Activated CD4-positive, CD25-positive, alpha-beta regulatory T cell treated with anti-CD3 and anti-CD28 coated beads, Interleukin-2, amount 50 U/mL, for 72 hours (primary cell): Measurements from ENCODE around the gene FOXO3.
"Not testable (repeated sequence)": the region's sequence is repeated elsewhere in the genome, so short reads cannot be mapped to it uniquely, and the experiment has no call there.

Experiments used
- DNase-seq: peaks from one replicate; pipeline ENCODE4 v3.0.0; 2021

The FOXO3 gene

GRCh38 chr6:108665495-108666196 is 104.9 kb downstream of the FOXO3 start:
- no peak for DNase-seq

DNA sequence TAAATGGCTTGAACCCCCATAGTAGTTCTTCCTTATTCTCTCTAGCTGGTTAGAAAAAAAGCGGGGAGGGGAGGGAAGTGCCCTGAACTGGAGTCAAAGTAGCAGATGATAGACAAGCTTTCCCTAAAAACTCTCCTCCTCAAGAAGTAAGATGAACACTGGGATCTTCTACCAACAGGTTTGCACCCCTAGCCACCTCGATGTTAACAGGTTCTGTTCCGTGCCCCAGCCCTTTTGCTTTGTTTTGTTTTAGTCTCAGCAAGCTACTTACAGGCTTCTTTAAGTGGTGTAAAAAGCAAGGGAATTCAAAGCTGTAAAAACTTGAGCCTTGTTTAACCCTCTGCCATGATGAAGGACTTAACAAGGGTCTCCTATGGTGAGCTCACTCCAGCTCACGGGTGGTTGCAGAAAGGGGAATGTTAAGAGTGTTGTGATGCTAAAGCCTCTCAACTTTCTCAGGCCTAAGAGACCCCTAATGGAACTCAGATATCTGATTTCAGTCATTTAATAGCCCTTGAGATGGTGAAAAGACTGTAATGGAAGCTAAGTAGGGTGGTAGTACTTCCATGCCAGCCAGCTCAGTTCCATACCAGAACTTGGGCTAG is 106.0 kb downstream of the FOXO3 start:
- DNase-seq: no peak

GRCh38 chr6:108667993-108668392 is 107.3 kb downstream of the FOXO3 start:
- DNase-seq: no peak

GRCh38 chr6:108669673-108670072 is 109.0 kb downstream of the FOXO3 start:
- DNase-seq: no peak

DNA sequence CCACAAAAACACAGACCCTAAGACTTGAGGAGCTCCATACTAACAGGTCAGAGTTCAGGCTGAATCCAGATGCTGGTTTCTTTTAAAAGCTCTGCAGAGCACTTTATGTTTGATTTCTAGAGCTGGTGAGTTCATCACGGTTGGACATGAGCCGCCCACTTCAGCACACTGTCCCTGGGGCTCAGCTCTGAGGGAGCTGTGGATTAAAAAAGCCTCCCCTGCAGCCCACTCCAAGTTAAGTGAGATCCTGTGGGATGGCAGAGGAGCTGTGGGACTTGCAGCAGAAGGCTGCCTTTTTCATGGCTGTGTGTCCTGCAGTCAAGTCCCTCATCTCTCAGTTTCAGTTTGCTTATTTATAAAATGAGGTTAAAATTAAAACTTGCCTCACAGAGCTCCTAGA is 110.5 kb downstream of the FOXO3 start:
- no peak for DNase-seq

- no peak for DNase-seq
Measured at GRCh38 chr6:108671790-108672189, 111.1 kb downstream of the FOXO3 start.

DNA sequence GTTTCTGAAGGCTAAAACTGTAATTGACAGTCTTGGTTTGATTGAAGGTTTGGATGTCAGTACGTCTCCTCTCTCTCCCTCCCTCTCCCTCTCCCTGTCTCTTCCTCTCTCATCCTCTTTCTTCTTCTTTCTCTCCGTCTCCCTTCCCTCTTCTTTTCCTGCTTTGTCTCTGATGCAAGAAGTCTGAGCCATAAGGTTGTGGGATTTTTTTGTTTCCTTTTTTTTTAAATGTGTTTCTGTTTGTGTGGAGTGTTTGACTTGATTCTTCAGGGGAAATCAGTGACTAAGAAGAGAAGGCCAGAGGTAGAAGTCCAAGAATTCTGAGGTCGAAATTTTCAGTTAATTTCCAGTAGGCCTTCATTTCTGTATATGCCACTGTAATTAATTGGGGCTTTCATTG is 111.9 kb downstream of the FOXO3 start:
- no peak for DNase-seq

DNA sequence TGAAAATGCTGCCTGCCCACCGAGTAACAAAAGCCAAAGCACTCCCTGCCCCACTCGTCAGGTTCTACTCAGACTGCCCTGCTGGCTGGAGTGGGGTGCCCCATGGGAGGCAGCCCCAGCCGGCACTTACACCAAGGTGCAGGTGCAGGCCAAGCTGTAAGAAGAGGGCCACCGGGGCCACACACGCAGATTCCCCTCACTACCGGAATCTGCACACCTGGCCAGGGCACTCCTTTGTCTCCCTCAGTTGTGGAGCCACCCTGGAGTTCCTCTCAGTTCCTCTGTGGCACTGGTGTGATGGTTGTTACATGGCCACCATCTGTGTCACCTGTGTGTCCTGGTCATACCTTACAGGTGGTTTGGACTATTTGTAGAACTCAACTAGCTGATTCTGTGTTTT is 112.4 kb downstream of the FOXO3 start:
- DNase-seq: no peak

- no peak for DNase-seq
Measured at GRCh38 chr6:108673602-108674001, 112.9 kb downstream of the FOXO3 start.

GRCh38 chr6:108675226-108676200 is 114.8 kb downstream of the FOXO3 start:
- DNase-seq: no peak

DNA sequence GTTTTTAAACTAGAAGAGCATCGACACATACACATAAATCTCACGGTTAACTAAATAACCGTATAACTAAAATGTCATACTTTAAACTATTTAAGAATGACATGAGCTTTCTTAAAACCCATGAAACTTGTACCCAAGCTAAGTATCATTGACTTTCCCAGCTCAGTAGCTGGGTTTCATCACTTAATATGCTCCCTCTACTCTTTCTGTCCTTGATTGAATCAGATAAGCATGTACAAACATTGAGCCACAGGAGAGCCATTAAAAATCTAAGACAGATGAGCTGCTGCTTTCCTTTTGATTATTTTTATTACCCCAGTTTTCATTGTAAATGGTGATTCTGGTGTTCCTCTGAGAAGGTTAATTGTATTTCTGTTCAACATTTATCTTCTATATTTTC is 115.8 kb downstream of the FOXO3 start:
- DNase-seq: no peak

DNA sequence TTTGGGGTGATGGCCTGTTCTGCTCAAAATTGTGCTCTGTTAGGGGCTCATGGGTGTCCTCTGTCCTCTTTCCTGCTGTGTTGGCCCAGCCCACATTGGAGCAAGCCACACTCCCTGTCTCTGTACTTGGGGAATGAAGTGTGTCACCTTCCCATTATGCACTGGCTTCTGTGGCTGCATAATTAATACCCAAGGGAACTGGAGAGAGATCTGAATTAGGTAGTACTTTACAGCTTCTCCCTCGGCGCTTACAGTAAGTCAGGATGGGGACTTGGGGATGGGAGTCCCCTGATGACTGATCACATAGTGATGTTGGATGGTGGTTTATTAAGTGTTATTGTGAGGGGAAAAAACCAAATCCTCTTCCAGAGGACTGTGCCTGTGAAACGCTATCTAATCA is 116.6 kb downstream of the FOXO3 start:
- DNase-seq: no peak

DNA sequence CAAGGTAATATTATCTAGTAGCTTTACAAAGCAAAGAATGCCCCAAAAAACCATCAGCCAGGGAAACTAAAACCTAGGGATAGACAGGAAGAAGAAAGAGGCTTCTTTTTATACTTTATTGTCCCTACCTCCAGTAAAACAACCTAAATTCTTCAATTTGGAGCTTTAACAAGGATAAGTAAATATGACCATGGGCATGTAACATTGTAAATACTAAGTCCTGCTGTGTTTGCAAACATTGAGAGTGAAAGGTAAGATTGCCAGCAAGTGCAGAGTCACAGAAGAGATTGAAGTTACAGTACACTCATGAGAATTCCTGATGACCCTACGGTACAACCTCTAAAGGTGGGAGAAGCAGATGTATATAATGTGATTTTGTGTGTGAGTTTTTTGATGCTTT is 117.2 kb downstream of the FOXO3 start:
- DNase-seq: no peak

- not testable (repeated sequence) for DNase-seq
Measured at GRCh38 chr6:108680314-108680713, 119.6 kb downstream of the FOXO3 start.

GRCh38 chr6:108681721-108682120 is 121.0 kb downstream of the FOXO3 start:
- not testable (repeated sequence) for DNase-seq

GRCh38 chr6:108682383-108683119 is 121.8 kb downstream of the FOXO3 start:
- DNase-seq: not testable (repeated sequence)

DNA sequence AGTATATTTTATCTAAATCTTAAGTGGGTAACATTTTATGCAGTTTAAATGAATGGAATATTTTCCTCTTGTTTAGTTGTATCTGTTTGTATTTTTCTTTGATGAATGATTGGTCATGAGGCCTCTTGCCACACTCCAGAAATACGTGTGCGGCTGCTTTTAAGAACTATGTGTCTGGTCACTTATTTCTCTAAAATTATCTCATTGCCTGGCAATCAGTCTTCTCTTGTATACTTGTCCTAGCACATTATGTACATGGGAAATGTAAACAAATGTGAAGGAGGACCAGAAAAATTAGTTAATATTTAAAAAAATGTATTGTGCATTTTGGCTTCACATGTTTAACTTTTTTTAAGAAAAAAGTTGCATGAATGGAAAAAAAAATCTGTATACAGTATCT is 123.3 kb downstream of the FOXO3 start:
- not testable (repeated sequence) for DNase-seq

GRCh38 chr6:108684771-108685329 is 124.1 kb downstream of the FOXO3 start:
- no peak for DNase-seq

DNA sequence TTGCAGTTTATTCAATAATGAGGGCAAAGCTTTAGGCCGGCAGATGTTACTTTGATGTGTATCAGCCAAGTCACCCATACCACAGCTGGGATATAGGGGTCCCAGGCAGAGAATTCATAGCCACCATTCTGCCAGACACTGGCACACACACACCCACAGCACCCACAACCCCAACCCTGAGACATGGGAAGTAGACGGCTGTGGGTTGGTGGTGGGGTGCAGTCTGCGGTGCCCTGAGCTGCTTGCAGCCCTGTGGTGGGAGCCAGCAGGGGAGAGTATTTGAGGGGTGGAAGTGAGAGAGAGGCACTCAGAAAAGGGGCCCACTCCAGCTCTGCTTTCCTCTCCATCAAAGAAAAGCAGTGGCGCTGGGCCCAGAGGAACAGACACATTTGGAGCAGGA is 125.3 kb downstream of the FOXO3 start:
- no peak for DNase-seq

GRCh38 chr6:108686896-108687295 is 126.2 kb downstream of the FOXO3 start:
- DNase-seq: no peak

DNA sequence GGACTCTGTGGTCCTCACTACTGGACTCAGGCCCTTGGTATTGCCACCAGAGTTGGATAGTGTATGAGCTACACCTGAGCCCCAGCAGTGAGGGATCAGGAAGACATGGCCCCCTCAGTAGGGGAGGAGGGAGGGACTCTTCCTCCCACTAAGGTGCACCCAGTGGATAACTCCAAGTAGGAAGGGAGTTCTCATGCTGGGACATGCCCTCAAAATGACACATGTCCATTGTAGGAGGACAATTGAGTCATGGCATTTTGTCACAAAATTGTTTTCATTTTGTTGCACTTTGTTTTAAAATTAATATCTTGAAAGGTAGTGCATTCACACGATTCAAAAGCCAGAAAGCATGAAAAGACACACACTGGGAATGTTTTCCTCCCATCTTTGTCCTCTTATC is 127.2 kb downstream of the FOXO3 start:
- DNase-seq: no peak
